Left lung (tissue), 10 donors: Measurements from ENCODE around the gene CENPF. TPM values are rescaled to one million over a fixed set of nuclear protein-coding genes. Genes with fewer than 3 reads are reported as not detected.
"Not testable (repeated sequence)": the region's sequence is repeated elsewhere in the genome, so short reads cannot be mapped to it uniquely, and the experiment has no call there.

Experiments used
- ATAC-seq: fragments of 200-7000 bp; cut with Tn5 transposase; one replicate; pipeline ENCODE4 v1.9.1; 2020; ENCODE audit warnings: moderate library complexity
- DNase-seq, 4 donors: peaks; one replicate each; pipeline ENCODE4 v3.0.0-alpha.2; 2013 to 2020
- H3K27ac ChIP-seq, 2 donors: fragments of 200-600 bp; sonication (generic) in 1 of 2; one replicate each; pipeline versions ENCODE4 v1.5.0 to v1.8.0; 2020 to 2021
- H3K27me3 ChIP-seq, 2 donors: fragments of 200-600 bp; sonication (generic) in 1 of 2; one replicate each; pipeline versions ENCODE4 v1.5.0 to v1.8.0; 2020 to 2021
- H3K36me3 ChIP-seq, 2 donors: fragments of 200-600 bp; sonication (generic) in 1 of 2; one replicate each; pipeline versions ENCODE4 v1.5.0 to v1.8.0; 2020 to 2021
- H3K4me1 ChIP-seq, 2 donors: fragments of 200-600 bp; one replicate each; pipeline ENCODE4 v1.8.0; 2021
- H3K4me3 ChIP-seq, 2 donors: fragments of 200-600 bp; sonication (generic) in 1 of 2; one replicate each; pipeline versions ENCODE4 v1.5.0 to v1.8.0; 2020 to 2021; ENCODE audit warnings: mild to moderate bottlenecking in 1 of 2
- H3K9me3 ChIP-seq, 2 donors: fragments of 200-600 bp; sonication (generic) in 1 of 2; one replicate each; pipeline versions ENCODE4 v1.5.0 to v1.8.0; 2020 to 2021
- CTCF ChIP-seq, 2 donors: fragments of 200-600 bp; sonication (generic) in 1 of 2; IDR thresholded peaks; one replicate each; pipeline versions ENCODE4 v1.5.0 to v1.8.0; 2021; ENCODE audit warnings: antibody characterized with exemption in 2 of 2
- intact Hi-C, 2 donors: fragments of 100-400 bp; cut with DNase I; formaldehyde crosslinking; loops; one replicate each; pipeline versions ENCODE4 v1.11.2 to v1.14.2; 2022
- polyA plus RNA-seq, 6 donors: library from polyadenylated mRNA; unstranded; fragments of 120-200 nt; gene quantifications; one replicate each; pipeline ENCODE4 v1.2.1, GENCODE V29; 2013; ENCODE audit not compliant: insufficient read length in 6 of 6
- total RNA-seq, 2 donors: library from RNA; stranded (reverse); fragmentation: NEBNext Ultra II Directional; extraction: Animal tissue kit (Norgen Biotek cat#: 25700); gene quantifications; one replicate each; pipeline ENCODE4 v1.2.1, GENCODE V29; 2021
- donor health status: DM: no; HTN: yes; CAD: no.
- donor health status: DM: no; HTN: no; CAD: no.

Gene CENPF
- total and polyA plus RNA-seq, 8 donors: 3.4 to 157 (median 60.6) TPM

DNA sequence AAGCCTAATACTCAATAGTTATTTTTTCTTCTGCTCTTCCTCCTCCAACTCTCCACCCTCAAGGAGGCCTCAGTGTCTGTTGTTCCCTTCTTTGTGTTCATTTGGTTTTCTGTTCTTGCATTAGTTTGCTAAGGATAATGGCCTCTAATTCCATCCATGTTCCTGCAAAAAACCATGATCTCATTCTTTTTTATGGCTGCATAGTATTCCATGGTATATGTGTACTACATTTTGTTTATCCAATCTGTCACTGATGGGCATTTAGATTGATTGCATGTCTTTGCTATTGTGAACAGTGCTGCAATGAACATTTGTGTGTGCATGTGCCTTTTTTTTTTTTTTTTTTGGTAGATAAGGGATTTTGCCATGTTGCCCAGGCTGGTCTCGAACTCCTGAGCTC lies 6.7 kb downstream of the CENPF start:
- DNase-seq (no peak), ATAC-seq (no peak)
- H3K4me1 ChIP-seq: no peaks in the 10 kb centered on the region
- H3K27ac ChIP-seq: no peak overlapping the region
- no peaks in the 10 kb centered on the region for H3K36me3 ChIP-seq
- intact Hi-C loops: no loop called here
- no peak for TF ChIP-seq CTCF (IDR thresholded peaks at IDR 0.05)
- no peaks in the 10 kb centered on the region for H3K27me3 ChIP-seq
- H3K4me3 ChIP-seq: no peak overlapping the region
- no peaks in the 10 kb centered on the region for H3K9me3 ChIP-seq

GRCh38 chr1:214610136-214610535 lies 7.1 kb downstream of the CENPF start:
- H3K36me3 ChIP-seq, H3K27ac ChIP-seq, H3K4me1 ChIP-seq, intact Hi-C loops, DNase-seq, H3K9me3 ChIP-seq, ATAC-seq, H3K27me3 ChIP-seq, H3K4me3 ChIP-seq: not testable (repeated sequence)

GRCh38 chr1:214615109-214615508 lies 12.1 kb downstream of the CENPF start:
- no peak overlapping the region for H3K27ac ChIP-seq
- TF ChIP-seq CTCF (IDR thresholded peaks at IDR 0.05): no peak
- ATAC-seq: no peak
- no peaks in the 10 kb centered on the region for H3K9me3 ChIP-seq
- no peak for DNase-seq
- no peak overlapping the region for H3K4me3 ChIP-seq
- no peaks in the 10 kb centered on the region for H3K27me3 ChIP-seq
- intact Hi-C loops: no loop called here
- H3K4me1 ChIP-seq: no peaks in the 10 kb centered on the region
- H3K36me3 ChIP-seq: no peaks in the 10 kb centered on the region

- Histone ChIP-seq H3K27ac (no peak overlapping the region), H3K36me3 (peaks cover 0 to 3% of the 10 kb centered on the region in 2 donors), H3K9me3 (no peaks in the 10 kb centered on the region), H3K4me1 (no peaks in the 10 kb centered on the region), H3K4me3 (no peak overlapping the region), H3K27me3 (no peaks in the 10 kb centered on the region)
- DNase-seq (peak in 2 of 4 donors; percentile 36 to 38), ATAC-seq (no peak)
- intact Hi-C loops: no loop called here
- TF ChIP-seq CTCF (IDR thresholded peaks at IDR 0.05): no peak
These were observed 12.9 kb downstream of the CENPF start for GRCh38 chr1:214615871-214616270.

DNA sequence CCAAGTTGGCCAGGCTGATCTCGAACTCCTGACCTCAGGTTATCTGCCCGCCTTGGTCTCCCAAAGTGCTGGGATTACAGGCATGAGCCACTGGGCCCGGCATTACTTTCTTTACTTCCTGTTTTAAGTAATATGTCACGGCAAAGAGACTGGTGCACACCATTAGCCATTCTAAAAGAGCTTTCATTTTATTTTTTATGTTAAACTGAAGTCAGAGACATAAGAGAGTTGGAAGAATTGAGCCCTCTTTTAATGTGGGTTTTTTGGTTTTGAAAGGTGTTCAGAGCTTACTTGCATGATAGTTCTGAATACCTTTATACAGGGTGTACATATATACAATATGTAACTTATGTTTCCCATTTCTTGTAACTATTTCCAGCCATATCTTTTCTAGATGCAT lies 14.3 kb downstream of the CENPF start:
- Histone ChIP-seq H3K27me3 (no peaks in the 10 kb centered on the region), H3K27ac (no peak overlapping the region), H3K36me3 (peaks cover 0 to 3% of the 10 kb centered on the region in 2 donors), H3K4me3 (no peak overlapping the region), H3K9me3 (no peaks in the 10 kb centered on the region), H3K4me1 (no peaks in the 10 kb centered on the region)
- no peak for TF ChIP-seq CTCF (IDR thresholded peaks at IDR 0.05)
- DNase-seq (no peak), ATAC-seq (no peak)
- intact Hi-C loops: no loop called here

GRCh38 chr1:214617843-214618242 lies 14.8 kb downstream of the CENPF start:
- Histone ChIP-seq H3K4me3 (no peak overlapping the region), H3K9me3 (no peaks in the 10 kb centered on the region), H3K4me1 (no peaks in the 10 kb centered on the region), H3K27me3 (no peaks in the 10 kb centered on the region), H3K27ac (no peak overlapping the region), H3K36me3 (peaks cover 0 to 3% of the 10 kb centered on the region in 2 donors)
- ATAC-seq (no peak), DNase-seq (no peak)
- intact Hi-C loops: no loop called here
- no peak for TF ChIP-seq CTCF (IDR thresholded peaks at IDR 0.05)
